Liver (tissue), 9 donors: Measurements from ENCODE around the gene TLE1. TPM values are rescaled to one million over a fixed set of nuclear protein-coding genes. Genes with fewer than 3 reads are reported as not detected.

ENCODE experiments used
- DNase-seq: peaks from one replicate; pipeline ENCODE4 v3.0.0-alpha.2; 2017; ENCODE audit warnings: low spot score
- H3K27ac ChIP-seq, 2 donors: one replicate each; pipeline ENCODE4 v1.7.0; 2013; ENCODE audit warnings: inconsistent platforms in 2 of 2, low read length in 2 of 2, control low read depth in 1 of 2, low read depth in 1 of 2, mild to moderate bottlenecking in 1 of 2
- H3K27me3 ChIP-seq, 4 donors: one replicate each; pipeline versions ENCODE4 v1.6.1 to v1.7.0; 2013; ENCODE audit warnings: low read length in 3 of 4, inconsistent platforms in 1 of 4, mild to moderate bottlenecking in 1 of 4, moderate library complexity in 1 of 4; ENCODE audit not compliant: control insufficient read depth in 4 of 4, insufficient read depth in 4 of 4
- H3K36me3 ChIP-seq, 4 donors: one replicate each; pipeline versions ENCODE4 v1.6.1 to v1.7.0; 2013; ENCODE audit warnings: low read length in 3 of 4, mild to moderate bottlenecking in 3 of 4, low read depth in 1 of 4, moderate library complexity in 1 of 4; ENCODE audit not compliant: control insufficient read depth in 4 of 4, insufficient read depth in 3 of 4
- H3K4me1 ChIP-seq, 4 donors: one replicate each; pipeline versions ENCODE4 v1.6.1 to v1.7.0; 2013; ENCODE audit warnings: low read length in 3 of 4, mild to moderate bottlenecking in 3 of 4, moderate library complexity in 1 of 4; ENCODE audit not compliant: control insufficient read depth in 4 of 4, insufficient read depth in 4 of 4
- H3K4me3 ChIP-seq, 3 donors: one replicate each; pipeline versions ENCODE4 v1.6.1 to v1.7.0; 2013; ENCODE audit warnings: low read length in 3 of 3, control low read depth in 1 of 3, low read depth in 1 of 3, mild to moderate bottlenecking in 1 of 3
- H3K9ac ChIP-seq, 2 donors: one replicate each; pipeline ENCODE4 v1.7.0; 2013; ENCODE audit warnings: low read length in 2 of 2, mild to moderate bottlenecking in 2 of 2, moderate library complexity in 2 of 2, control low read depth in 1 of 2, low read depth in 1 of 2
- H3K9me3 ChIP-seq, 4 donors: one replicate each; pipeline versions ENCODE4 v1.6.1 to v1.7.0; 2013; ENCODE audit warnings: low read length in 3 of 4; ENCODE audit not compliant: control insufficient read depth in 4 of 4
- EGR1 ChIP-seq, 2 donors: IDR thresholded peaks; 2 replicates each; pipeline ENCODE4 v1.6.1; 2016 to 2018; ENCODE audit warnings: antibody characterized with exemption in 2 of 2, low read depth in 2 of 2
- FOXA1 ChIP-seq: IDR thresholded peaks from 2 replicates; pipeline ENCODE4 v1.6.1; 2016; ENCODE audit warnings: antibody characterized with exemption
- FOXA2 ChIP-seq: IDR thresholded peaks from 2 replicates; pipeline ENCODE4 v1.6.1; 2016; ENCODE audit warnings: antibody characterized with exemption
- GABPA ChIP-seq, 2 donors: IDR thresholded peaks in 1 of 2; conservative IDR thresholded peaks in 1 of 2; 2 replicates each; pipeline ENCODE4 v1.6.1; 2016; ENCODE audit warnings: antibody characterized with exemption in 2 of 2, mild to moderate bottlenecking in 1 of 2, moderate library complexity in 1 of 2
- HNF4G ChIP-seq: IDR thresholded peaks from 2 replicates; pipeline ENCODE4 v1.6.1; 2016; ENCODE audit warnings: antibody characterized with exemption
- JUND ChIP-seq, 2 donors: IDR thresholded peaks; 2 replicates each; pipeline ENCODE4 v1.6.1; 2016; ENCODE audit warnings: antibody characterized with exemption in 2 of 2
- NR2F2 ChIP-seq: IDR thresholded peaks from 2 replicates; pipeline ENCODE4 v1.6.1; 2016; ENCODE audit warnings: antibody characterized with exemption
- RAD21 ChIP-seq, 2 donors: IDR thresholded peaks; 2 replicates each; pipeline ENCODE4 v1.6.1; 2016; ENCODE audit warnings: antibody characterized with exemption in 2 of 2, mild to moderate bottlenecking in 2 of 2
- RXRA ChIP-seq, 2 donors: IDR thresholded peaks; 2 replicates each; pipeline ENCODE4 v1.6.1; 2017 to 2018; ENCODE audit warnings: antibody characterized with exemption in 2 of 2, mild to moderate bottlenecking in 1 of 2
- SP1 ChIP-seq: IDR thresholded peaks from 2 replicates; pipeline ENCODE4 v1.6.1; 2018; ENCODE audit warnings: antibody characterized with exemption, mild to moderate bottlenecking
- TAF1 ChIP-seq: conservative IDR thresholded peaks from 2 replicates; pipeline ENCODE4 v1.6.1; 2016; ENCODE audit warnings: antibody characterized with exemption, mild to moderate bottlenecking
- YY1 ChIP-seq: IDR thresholded peaks from 2 replicates; pipeline ENCODE4 v1.6.1; 2016; ENCODE audit warnings: antibody characterized with exemption, mild to moderate bottlenecking
- WGBS: extraction: QIAGEN DNeasy Blood & Tissue Kit; methylation state at CpG from one replicate; pipeline ENCODE4 v1.1.7; 2013; 5-methylcytosine and 5-hydroxymethylcytosine counted together
- polyA plus RNA-seq, 2 donors: library from polyadenylated mRNA; stranded (reverse) in 1 of 2; unstranded in 1 of 2; fragments of 200-250 nt in 1 of 2; fragments of >200 nt in 1 of 2; fragmentation: Nextera tagmentation in 1 of 2; extraction: Ambion mirVana in 1 of 2; gene quantifications; one replicate each; pipeline versions ENCODE4 v1.2.1 to v1.2.3, GENCODE V29; 2013 to 2015
- total RNA-seq, 2 donors: library from RNA; depleted of rRNA; stranded (reverse); fragments of >200 nt; gene quantifications; one replicate each; pipeline ENCODE4 v1.2.3, GENCODE V29; 2014
- TF ChIP-seq, protein P1 (sequence below): fragments of 150-350 bp; IDR thresholded peaks from 2 replicates; pipeline ENCODE4 v1.5.1; 2017; ENCODE audit warnings: improper control_type of control experiment, low read depth, low read length; ENCODE audit not compliant: missing input control
- TF ChIP-seq, protein P2 (sequence below): IDR thresholded peaks from 2 replicates; pipeline ENCODE4 v1.6.1; 2016; ENCODE audit warnings: antibody characterized with exemption
- TF ChIP-seq, protein P3 (sequence below): IDR thresholded peaks from 2 replicates; pipeline ENCODE4 v1.6.1; 2016; ENCODE audit warnings: antibody characterized with exemption, mild to moderate bottlenecking
- TF ChIP-seq, protein P4 (sequence below): IDR thresholded peaks from 2 replicates; pipeline ENCODE4 v1.6.1; 2016; ENCODE audit warnings: antibody characterized with exemption
- donor health status: healthy.
- donor health status: healthy.
- donor health status: healthy.
- donor health status: healthy.
- donor health status: healthy.

The TLE1 gene
- total and polyA plus RNA-seq, 4 donors = 25.2 to 45.4 (median 25.7) TPM

DNA sequence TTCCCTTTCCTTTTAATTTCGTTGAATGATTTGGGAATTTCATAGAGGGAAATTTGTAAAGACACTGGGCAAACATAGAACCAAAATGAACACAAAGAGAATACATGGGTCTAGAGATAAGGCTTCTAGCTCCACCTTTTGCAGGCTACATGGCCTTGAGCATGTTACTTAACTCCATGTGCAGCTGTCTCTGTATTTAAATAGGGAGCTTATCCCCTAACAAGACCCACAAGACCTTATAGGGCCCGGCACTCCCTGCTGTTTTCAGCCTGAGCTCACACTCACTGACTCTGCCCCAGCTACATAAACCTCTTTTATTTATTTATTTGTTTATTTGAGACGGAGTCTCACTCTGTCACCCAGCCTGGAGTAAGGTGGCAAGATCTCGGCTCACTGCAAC is 30.6 kb upstream of the TLE1 start:
- TF ChIP-seq HNF4G = no peak
- no peaks in the 10 kb centered on the region for H3K9me3 ChIP-seq
- no peaks in the 10 kb centered on the region for H3K27me3 ChIP-seq
- no peaks in the 10 kb centered on the region for H3K36me3 ChIP-seq
- H3K27ac ChIP-seq = peak overlapping the region; percentile 40 to 51
- no peak for DNase-seq
- H3K4me1 ChIP-seq = peaks cover 0 to 29% (median 17%) of the 10 kb centered on the region in 4 donors
- H3K4me3 ChIP-seq = no peak overlapping the region
- no peak overlapping the region for H3K9ac ChIP-seq
- 42% methylated on average over 4 of the region's 4 CpGs for WGBS

DNA sequence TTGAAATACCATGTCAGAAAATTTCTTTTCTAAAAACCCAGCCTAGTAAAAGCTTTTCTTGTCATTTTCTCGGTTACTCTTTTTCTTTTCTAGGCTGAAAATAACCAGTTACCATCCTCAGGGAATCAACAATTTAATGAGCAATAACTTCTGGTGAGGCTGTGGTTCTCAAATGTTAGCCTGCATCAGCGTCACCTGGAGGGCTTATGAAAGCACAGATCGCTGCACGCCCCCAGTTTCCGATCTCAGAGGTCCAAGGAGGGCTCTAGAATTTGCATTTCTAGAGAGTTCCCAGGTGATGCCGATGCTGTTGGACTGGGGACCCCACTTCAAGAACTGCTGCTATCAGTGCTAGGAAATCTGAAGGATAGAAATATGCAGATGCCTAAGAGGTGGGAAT is 28.9 kb upstream of the TLE1 start:
- no peak for DNase-seq
- no peak overlapping the region for H3K9ac ChIP-seq
- H3K36me3 ChIP-seq = no peaks in the 10 kb centered on the region
- TF ChIP-seq RXRA (IDR thresholded peaks at IDR 0.05) (no peak), FOXA1 (no peak), SP1 (no peak), FOXA2 (no peak), JUND (IDR thresholded peaks at IDR 0.05) (no peak)
- no peak overlapping the region for H3K27ac ChIP-seq
- H3K4me1 ChIP-seq = peaks cover 0 to 29% (median 17%) of the 10 kb centered on the region in 4 donors
- no peaks in the 10 kb centered on the region for H3K9me3 ChIP-seq
- WGBS = 89% methylated on average over 6 of the region's 6 CpGs
- H3K27me3 ChIP-seq = no peaks in the 10 kb centered on the region
- no peak overlapping the region for H3K4me3 ChIP-seq

DNA sequence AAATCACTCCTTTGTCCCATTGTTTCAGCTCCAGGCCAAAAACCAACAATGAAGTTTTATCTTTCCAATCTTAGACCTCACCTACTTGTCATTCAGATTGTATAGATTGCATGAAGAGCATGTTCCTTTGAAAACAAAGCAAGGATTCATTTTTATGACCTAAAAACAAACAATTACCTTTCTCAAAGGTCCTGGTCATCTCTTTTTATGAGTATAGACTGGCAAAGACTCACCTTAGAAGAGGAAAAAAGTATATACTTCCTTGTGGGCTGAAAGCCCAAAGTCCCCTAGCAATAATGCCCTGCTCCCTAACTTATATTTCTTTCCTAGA is 28.4 kb upstream of the TLE1 start:
- peaks cover 0 to 24% (median 15%) of the 10 kb centered on the region in 4 donors for H3K4me1 ChIP-seq
- H3K27me3 ChIP-seq = no peaks in the 10 kb centered on the region
- H3K36me3 ChIP-seq = no peaks in the 10 kb centered on the region
- H3K27ac ChIP-seq = no peak overlapping the region
- no peak for DNase-seq
- no peaks in the 10 kb centered on the region for H3K9me3 ChIP-seq
- no peak overlapping the region for H3K9ac ChIP-seq
- TF ChIP-seq, protein P1, sequence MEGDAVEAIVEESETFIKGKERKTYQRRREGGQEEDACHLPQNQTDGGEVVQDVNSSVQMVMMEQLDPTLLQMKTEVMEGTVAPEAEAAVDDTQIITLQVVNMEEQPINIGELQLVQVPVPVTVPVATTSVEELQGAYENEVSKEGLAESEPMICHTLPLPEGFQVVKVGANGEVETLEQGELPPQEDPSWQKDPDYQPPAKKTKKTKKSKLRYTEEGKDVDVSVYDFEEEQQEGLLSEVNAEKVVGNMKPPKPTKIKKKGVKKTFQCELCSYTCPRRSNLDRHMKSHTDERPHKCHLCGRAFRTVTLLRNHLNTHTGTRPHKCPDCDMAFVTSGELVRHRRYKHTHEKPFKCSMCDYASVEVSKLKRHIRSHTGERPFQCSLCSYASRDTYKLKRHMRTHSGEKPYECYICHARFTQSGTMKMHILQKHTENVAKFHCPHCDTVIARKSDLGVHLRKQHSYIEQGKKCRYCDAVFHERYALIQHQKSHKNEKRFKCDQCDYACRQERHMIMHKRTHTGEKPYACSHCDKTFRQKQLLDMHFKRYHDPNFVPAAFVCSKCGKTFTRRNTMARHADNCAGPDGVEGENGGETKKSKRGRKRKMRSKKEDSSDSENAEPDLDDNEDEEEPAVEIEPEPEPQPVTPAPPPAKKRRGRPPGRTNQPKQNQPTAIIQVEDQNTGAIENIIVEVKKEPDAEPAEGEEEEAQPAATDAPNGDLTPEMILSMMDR = no peak
- TF ChIP-seq SP1 (no peak), YY1 (no peak), FOXA1 (no peak), NR2F2 (no peak), RAD21 (IDR thresholded peaks at IDR 0.05) (no peak), GABPA (IDR thresholded peaks at IDR 0.05 in 1 of 2, conservative IDR thresholded peaks at IDR 0.05 in 1 of 2) (no peak), EGR1 (IDR thresholded peaks at IDR 0.05; ENCODE audit: low read depth in 2 of 2) (no peak), RXRA (IDR thresholded peaks at IDR 0.05) (no peak), TAF1 (no peak)
- TF ChIP-seq, protein P2, sequence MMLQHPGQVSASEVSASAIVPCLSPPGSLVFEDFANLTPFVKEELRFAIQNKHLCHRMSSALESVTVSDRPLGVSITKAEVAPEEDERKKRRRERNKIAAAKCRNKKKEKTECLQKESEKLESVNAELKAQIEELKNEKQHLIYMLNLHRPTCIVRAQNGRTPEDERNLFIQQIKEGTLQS = no peak
- TF ChIP-seq, protein P3, sequence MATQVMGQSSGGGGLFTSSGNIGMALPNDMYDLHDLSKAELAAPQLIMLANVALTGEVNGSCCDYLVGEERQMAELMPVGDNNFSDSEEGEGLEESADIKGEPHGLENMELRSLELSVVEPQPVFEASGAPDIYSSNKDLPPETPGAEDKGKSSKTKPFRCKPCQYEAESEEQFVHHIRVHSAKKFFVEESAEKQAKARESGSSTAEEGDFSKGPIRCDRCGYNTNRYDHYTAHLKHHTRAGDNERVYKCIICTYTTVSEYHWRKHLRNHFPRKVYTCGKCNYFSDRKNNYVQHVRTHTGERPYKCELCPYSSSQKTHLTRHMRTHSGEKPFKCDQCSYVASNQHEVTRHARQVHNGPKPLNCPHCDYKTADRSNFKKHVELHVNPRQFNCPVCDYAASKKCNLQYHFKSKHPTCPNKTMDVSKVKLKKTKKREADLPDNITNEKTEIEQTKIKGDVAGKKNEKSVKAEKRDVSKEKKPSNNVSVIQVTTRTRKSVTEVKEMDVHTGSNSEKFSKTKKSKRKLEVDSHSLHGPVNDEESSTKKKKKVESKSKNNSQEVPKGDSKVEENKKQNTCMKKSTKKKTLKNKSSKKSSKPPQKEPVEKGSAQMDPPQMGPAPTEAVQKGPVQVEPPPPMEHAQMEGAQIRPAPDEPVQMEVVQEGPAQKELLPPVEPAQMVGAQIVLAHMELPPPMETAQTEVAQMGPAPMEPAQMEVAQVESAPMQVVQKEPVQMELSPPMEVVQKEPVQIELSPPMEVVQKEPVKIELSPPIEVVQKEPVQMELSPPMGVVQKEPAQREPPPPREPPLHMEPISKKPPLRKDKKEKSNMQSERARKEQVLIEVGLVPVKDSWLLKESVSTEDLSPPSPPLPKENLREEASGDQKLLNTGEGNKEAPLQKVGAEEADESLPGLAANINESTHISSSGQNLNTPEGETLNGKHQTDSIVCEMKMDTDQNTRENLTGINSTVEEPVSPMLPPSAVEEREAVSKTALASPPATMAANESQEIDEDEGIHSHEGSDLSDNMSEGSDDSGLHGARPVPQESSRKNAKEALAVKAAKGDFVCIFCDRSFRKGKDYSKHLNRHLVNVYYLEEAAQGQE = no peak
- TF ChIP-seq, protein P4, sequence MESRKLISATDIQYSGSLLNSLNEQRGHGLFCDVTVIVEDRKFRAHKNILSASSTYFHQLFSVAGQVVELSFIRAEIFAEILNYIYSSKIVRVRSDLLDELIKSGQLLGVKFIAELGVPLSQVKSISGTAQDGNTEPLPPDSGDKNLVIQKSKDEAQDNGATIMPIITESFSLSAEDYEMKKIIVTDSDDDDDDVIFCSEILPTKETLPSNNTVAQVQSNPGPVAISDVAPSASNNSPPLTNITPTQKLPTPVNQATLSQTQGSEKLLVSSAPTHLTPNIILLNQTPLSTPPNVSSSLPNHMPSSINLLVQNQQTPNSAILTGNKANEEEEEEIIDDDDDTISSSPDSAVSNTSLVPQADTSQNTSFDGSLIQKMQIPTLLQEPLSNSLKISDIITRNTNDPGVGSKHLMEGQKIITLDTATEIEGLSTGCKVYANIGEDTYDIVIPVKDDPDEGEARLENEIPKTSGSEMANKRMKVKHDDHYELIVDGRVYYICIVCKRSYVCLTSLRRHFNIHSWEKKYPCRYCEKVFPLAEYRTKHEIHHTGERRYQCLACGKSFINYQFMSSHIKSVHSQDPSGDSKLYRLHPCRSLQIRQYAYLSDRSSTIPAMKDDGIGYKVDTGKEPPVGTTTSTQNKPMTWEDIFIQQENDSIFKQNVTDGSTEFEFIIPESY = no peak
- H3K4me3 ChIP-seq = no peak overlapping the region
